ENCODE measurements around the gene MMP26.

MMP26 gene

GRCh38 chr11:4697585-4697984, 7.0 kb upstream of the MMP26 start, which contains the start of gene OR51E2:
Gene OR51E2, minus strand, starts transcription at chr11:4697853. Its CDS starts 15,142 bp downstream, at chr11:4682711.
- Histone ChIP-seq H3F3A (ENCODE audit: control insufficient read depth, insufficient read depth) (no peaks in the 10 kb centered on the region), H3K79me2 (ENCODE audit: control insufficient read depth, low read length) (no peaks in the 10 kb centered on the region), H3K4me2 (ENCODE audit: low read length) (no peak within 1 kb of the TSS), H3K27me3 (ENCODE audit: control insufficient read depth, low read length) (no peaks in the 10 kb centered on the region), H4K20me1 (ENCODE audit: control insufficient read depth, insufficient read depth, low read depth, low read length) (no peaks in the 10 kb centered on the region), H3K9me3 (ENCODE audit: control insufficient read depth, insufficient read depth, low read length) (no peaks in the 10 kb centered on the region), H3K4me3 (ENCODE audit: low read length) (no peak within 1 kb of the TSS), H3K9me2 (replicated peaks; ENCODE audit: control insufficient read depth, low read length) (no peaks in the 10 kb centered on the region), H3K4me1 (ENCODE audit: control insufficient read depth, low read length) (no peaks in the 10 kb centered on the region), H3K27ac (ENCODE audit: low read depth, low read length) (no peak within 1 kb of the TSS), H3K36me3 (ENCODE audit: control insufficient read depth, low read length) (no peaks in the 10 kb centered on the region)
- TF ChIP-seq CTCF (IDR thresholded peaks at IDR 0.05; ENCODE audit: low read depth, low read length, poor library complexity, severe bottlenecking): no peak
- TF ChIP-seq EZH2phosphoT487 (IDR thresholded peaks at IDR 0.05; ENCODE audit: borderline replicate concordance, low read length): no peak

- Histone ChIP-seq H3K27ac (ENCODE audit: low read depth, low read length) (no peak overlapping the region), H3K36me3 (ENCODE audit: control insufficient read depth, low read length) (no peaks in the 10 kb centered on the region), H3K9me2 (replicated peaks; ENCODE audit: control insufficient read depth, low read length) (no peaks in the 10 kb centered on the region), H3K4me1 (ENCODE audit: control insufficient read depth, low read length) (no peaks in the 10 kb centered on the region), H3K4me2 (ENCODE audit: low read length) (no peak overlapping the region), H3K27me3 (ENCODE audit: control insufficient read depth, low read length) (no peaks in the 10 kb centered on the region), H3K9me3 (ENCODE audit: control insufficient read depth, insufficient read depth, low read length) (no peaks in the 10 kb centered on the region), H4K20me1 (ENCODE audit: control insufficient read depth, insufficient read depth, low read depth, low read length) (no peaks in the 10 kb centered on the region), H3K4me3 (ENCODE audit: low read length) (no peak overlapping the region), H3F3A (ENCODE audit: control insufficient read depth, insufficient read depth) (no peaks in the 10 kb centered on the region), H3K79me2 (ENCODE audit: control insufficient read depth, low read length) (no peaks in the 10 kb centered on the region)
- no peak for TF ChIP-seq EZH2phosphoT487 (IDR thresholded peaks at IDR 0.05; ENCODE audit: borderline replicate concordance, low read length)
- no peak for TF ChIP-seq CTCF (IDR thresholded peaks at IDR 0.05; ENCODE audit: low read depth, low read length, poor library complexity, severe bottlenecking)
These were observed 4.7 kb upstream of the MMP26 start for GRCh38 chr11:4699697-4700435.

GRCh38 chr11:4700436-4700820, 4.2 kb upstream of the MMP26 start:
- Histone ChIP-seq H3K36me3 (ENCODE audit: control insufficient read depth, low read length) (no peaks in the 10 kb centered on the region), H3K9me2 (replicated peaks; ENCODE audit: control insufficient read depth, low read length) (no peaks in the 10 kb centered on the region), H3K4me3 (ENCODE audit: low read length) (no peak overlapping the region), H3K4me2 (ENCODE audit: low read length) (no peak overlapping the region), H4K20me1 (ENCODE audit: control insufficient read depth, insufficient read depth, low read depth, low read length) (no peaks in the 10 kb centered on the region), H3K27ac (ENCODE audit: low read depth, low read length) (no peak overlapping the region), H3K27me3 (ENCODE audit: control insufficient read depth, low read length) (no peaks in the 10 kb centered on the region), H3K9me3 (ENCODE audit: control insufficient read depth, insufficient read depth, low read length) (no peaks in the 10 kb centered on the region), H3K4me1 (ENCODE audit: control insufficient read depth, low read length) (no peaks in the 10 kb centered on the region), H3K79me2 (ENCODE audit: control insufficient read depth, low read length) (no peaks in the 10 kb centered on the region), H3F3A (ENCODE audit: control insufficient read depth, insufficient read depth) (no peaks in the 10 kb centered on the region)
- TF ChIP-seq EZH2phosphoT487 (IDR thresholded peaks at IDR 0.05; ENCODE audit: borderline replicate concordance, low read length) (no peak), CTCF (IDR thresholded peaks at IDR 0.05; ENCODE audit: low read depth, low read length, poor library complexity, severe bottlenecking) (no peak)
